ENCODE measurements around the gene NSDHL.
"Not testable (repeated sequence)": the region's sequence is repeated elsewhere in the genome, so short reads cannot be mapped to it uniquely, and the experiment has no call there.

Gene NSDHL

DNA sequence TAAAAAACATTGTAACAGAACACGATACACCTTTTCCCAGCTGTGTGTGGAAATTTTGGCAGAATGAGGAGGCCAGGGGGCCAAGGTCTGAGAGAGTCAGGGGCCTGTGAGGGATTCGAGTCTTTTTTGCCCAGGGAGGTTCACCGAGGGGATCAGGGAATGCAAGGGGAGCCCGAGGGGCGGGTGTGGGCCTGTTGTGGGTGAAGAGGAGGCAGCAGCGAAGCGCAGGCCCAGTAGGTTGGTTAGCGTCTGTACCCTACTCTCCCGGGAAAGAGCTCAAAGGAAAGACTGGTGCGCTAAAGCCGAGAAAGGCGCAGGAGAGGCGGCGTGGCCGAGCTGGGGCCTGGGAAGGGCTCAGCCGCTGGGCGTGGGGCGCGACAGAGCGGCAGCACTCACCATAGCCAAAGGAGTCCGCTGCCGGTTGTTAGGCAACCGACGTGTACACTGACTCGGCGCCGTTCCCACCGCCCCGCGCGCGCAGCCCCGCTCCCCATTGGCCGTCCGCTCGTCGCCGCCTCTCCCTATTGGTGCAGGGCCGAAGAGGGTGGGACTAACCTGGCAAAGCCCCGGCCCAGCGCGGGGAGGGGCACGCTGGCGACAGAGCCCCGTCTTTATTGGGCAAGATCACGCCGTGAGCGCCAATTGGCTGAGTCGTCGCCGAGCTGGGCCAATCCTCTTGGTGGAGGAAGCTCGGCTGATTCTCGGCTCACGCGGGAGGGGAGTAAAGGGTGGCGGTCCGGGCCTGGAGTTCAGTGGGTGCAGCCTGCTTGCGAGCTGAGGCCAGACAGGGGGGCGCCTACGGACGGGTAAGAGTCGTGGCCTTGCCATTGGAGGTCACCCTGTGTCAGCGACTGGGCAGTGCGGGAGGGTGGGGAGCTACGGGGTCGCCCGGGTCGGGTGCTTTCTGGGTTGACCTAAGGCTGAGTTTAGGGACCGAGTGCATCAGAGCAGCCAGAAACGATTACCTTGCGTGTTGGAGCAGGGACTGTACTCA, at the start of gene NSDHL, which contains the start of gene CETN2:
TSS of gene NSDHL (plus strand) at position 752 of the 994 bp plus-strand sequence. CDS start 15,262 bp downstream, outside the sequence.
TSS of gene CETN2 (minus strand) at position 446 of the 994 bp plus-strand sequence. CDS start at position 399, 47 bp downstream.
- in situ Hi-C loops (cut with HindIII; ENCODE audit: low pct_ligation_motif_present, low sequenced_read_pairs): no loop called here
- Histone ChIP-seq H3K36me3 (replicated peaks) (no peaks in the 10 kb centered on the region), H3K27me3 (replicated peaks) (no peaks in the 10 kb centered on the region), H3K4me3 (ENCODE audit: low read depth, low read length) (peak within 1 kb of the TSS; percentile 79), H3K27ac (peak within 1 kb of the TSS; percentile 51)
- peak; percentile 94 for DNase-seq
- TF ChIP-seq, protein P1, sequence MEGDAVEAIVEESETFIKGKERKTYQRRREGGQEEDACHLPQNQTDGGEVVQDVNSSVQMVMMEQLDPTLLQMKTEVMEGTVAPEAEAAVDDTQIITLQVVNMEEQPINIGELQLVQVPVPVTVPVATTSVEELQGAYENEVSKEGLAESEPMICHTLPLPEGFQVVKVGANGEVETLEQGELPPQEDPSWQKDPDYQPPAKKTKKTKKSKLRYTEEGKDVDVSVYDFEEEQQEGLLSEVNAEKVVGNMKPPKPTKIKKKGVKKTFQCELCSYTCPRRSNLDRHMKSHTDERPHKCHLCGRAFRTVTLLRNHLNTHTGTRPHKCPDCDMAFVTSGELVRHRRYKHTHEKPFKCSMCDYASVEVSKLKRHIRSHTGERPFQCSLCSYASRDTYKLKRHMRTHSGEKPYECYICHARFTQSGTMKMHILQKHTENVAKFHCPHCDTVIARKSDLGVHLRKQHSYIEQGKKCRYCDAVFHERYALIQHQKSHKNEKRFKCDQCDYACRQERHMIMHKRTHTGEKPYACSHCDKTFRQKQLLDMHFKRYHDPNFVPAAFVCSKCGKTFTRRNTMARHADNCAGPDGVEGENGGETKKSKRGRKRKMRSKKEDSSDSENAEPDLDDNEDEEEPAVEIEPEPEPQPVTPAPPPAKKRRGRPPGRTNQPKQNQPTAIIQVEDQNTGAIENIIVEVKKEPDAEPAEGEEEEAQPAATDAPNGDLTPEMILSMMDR (IDR thresholded peaks at IDR 0.05; ENCODE audit: low read depth, low read length, missing control alignments): no peak

DNA sequence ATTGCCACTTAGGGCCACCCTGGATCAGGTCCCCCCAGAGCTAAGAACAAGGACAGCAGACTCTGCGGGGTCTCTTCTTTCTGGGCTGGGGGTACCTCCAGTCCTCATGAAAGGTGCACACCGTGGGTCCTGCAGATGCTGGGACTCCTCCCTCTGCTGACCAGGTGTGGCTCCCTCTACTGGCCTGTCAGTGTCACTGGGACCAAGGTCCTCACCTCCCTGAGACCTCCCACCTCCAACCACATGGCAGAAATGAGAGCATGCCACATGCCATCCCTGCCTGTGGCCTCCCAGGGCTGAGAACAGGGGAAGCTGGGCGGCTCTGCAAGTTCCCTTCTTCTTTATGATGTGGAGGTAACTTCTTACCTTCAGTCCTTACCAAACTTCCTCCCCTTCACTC, 43.8 kb upstream of the NSDHL start:
- in situ Hi-C loops (cut with HindIII; ENCODE audit: low pct_ligation_motif_present, low sequenced_read_pairs); H3K27ac ChIP-seq; DNase-seq; H3K27me3 ChIP-seq (replicated peaks); H3K36me3 ChIP-seq (replicated peaks); H3K4me3 ChIP-seq (ENCODE audit: low read depth, low read length): not testable (repeated sequence)

DNA sequence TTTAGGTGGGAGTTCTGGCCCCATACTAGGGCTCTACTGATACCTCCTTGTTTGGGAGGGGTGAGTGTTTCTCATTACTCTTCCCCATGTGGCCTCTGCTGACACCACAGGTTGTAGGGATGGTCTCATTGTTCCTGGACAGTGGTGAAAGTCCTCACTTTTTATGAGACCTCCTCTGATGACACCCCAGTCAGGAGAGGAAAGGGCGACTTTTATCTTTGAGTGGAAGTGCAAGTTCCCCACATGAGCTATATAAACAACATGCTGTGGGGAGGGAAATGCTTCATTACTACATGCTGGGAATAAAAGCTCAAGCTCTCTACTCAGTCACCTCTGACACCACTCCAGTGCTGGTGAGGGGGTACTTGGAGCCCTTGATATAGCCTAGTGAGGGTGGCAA, 31.9 kb upstream of the NSDHL start:
- TF ChIP-seq, protein P1 (IDR thresholded peaks at IDR 0.05; ENCODE audit: low read depth, low read length, missing control alignments): no peak
- no peaks in the 10 kb centered on the region for H3K36me3 ChIP-seq (replicated peaks)
- no peak overlapping the region for H3K4me3 ChIP-seq (ENCODE audit: low read depth, low read length)
- DNase-seq: no peak
- in situ Hi-C loops (cut with HindIII; ENCODE audit: low pct_ligation_motif_present, low sequenced_read_pairs): no loop called here
- H3K27ac ChIP-seq: no peak overlapping the region
- H3K27me3 ChIP-seq (replicated peaks): no peaks in the 10 kb centered on the region

DNA sequence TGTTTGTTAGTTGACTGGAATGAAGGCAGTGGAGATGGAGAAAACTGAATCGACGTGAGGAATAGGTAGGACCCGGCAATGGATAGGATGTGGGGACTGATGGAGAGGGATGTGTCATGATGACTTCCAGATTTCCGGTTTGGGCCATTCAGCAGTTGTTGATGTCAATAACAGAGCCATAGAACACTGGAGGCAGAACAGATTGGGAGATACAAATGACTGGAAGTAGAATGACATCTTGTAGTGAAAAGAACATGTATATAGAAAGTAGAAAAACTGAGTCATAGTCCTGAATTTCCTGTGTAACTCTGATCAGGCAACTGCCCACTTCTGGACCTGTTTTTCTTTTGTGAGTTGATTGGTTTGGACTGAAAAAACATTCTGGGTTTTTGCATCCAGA, 24.8 kb upstream of the NSDHL start:
- in situ Hi-C loops (cut with HindIII; ENCODE audit: low pct_ligation_motif_present, low sequenced_read_pairs): no loop called here
- DNase-seq: no peak
- TF ChIP-seq, protein P1 (IDR thresholded peaks at IDR 0.05; ENCODE audit: low read depth, low read length, missing control alignments): no peak
- no peaks in the 10 kb centered on the region for H3K36me3 ChIP-seq (replicated peaks)
- no peak overlapping the region for H3K27ac ChIP-seq
- no peaks in the 10 kb centered on the region for H3K27me3 ChIP-seq (replicated peaks)
- no peak overlapping the region for H3K4me3 ChIP-seq (ENCODE audit: low read depth, low read length)

DNA sequence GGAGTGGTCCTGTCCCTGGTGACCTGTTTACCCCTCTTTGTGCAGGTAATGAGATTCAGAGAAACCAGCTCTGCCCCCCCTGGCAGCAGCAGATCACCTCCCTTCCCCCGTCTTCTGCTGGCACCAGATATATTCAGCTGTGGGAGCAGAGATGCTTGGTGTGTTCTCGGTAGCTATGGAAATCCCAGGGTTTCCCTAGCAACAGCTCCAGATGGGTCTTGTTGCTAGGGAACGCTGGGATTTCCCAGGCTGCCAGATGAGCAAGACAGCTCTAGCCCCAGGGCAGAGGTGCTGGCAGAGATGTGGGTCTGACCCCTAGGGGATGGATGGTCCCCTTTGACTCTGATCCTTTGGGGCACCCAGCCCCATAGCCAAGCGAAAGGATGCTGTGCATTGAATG, 20.5 kb upstream of the NSDHL start:
- no peak overlapping the region for H3K27ac ChIP-seq
- no peaks in the 10 kb centered on the region for H3K36me3 ChIP-seq (replicated peaks)

DNA sequence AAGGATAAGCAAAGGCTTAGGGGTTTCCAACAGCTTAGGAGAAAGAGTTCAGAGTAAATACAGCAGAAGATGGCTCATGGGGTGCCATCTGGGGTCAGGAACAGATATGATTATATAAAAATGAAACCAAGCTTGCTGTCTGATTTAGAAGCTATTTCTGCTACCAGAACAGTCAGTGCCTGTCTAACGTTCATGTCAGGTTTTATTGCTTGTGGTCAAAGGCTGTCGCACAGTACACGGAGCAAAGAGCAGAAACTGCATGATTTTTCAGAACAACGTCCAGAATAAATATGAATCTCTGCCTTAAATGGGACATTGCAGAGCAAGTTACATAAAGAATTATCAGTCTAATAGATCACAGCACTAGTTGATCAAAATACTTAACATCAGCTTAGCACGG, 17.7 kb upstream of the NSDHL start:
- H3K27ac ChIP-seq: no peak overlapping the region
- DNase-seq: no peak
- no peak overlapping the region for H3K4me3 ChIP-seq (ENCODE audit: low read depth, low read length)
- TF ChIP-seq, protein P1 (IDR thresholded peaks at IDR 0.05; ENCODE audit: low read depth, low read length, missing control alignments): no peak
- H3K36me3 ChIP-seq (replicated peaks): no peaks in the 10 kb centered on the region
- in situ Hi-C loops (cut with HindIII; ENCODE audit: low pct_ligation_motif_present, low sequenced_read_pairs): no loop called here
- no peaks in the 10 kb centered on the region for H3K27me3 ChIP-seq (replicated peaks)

More for the DNA sequence above, 20.5 kb upstream of the NSDHL start:
- Histone ChIP-seq H3K27me3 (replicated peaks) (no peaks in the 10 kb centered on the region), H3K4me3 (ENCODE audit: low read depth, low read length) (no peak overlapping the region)
- DNase-seq: no peak
- in situ Hi-C loops (cut with HindIII; ENCODE audit: low pct_ligation_motif_present, low sequenced_read_pairs): no loop called here
- TF ChIP-seq, protein P1 (IDR thresholded peaks at IDR 0.05; ENCODE audit: low read depth, low read length, missing control alignments): no peak

All from brain microvascular endothelial cell (primary cell).